NCI-H446 treated with DMSO at 0.1 percent for 48 hours (cell line): ENCODE measurements around the gene BABAM1.

ENCODE experiments used
- DNase-seq: peaks from one replicate; lab custom pipeline; 2025; lab: John Stamatoyannopoulos, UW

Gene BABAM1

DNA sequence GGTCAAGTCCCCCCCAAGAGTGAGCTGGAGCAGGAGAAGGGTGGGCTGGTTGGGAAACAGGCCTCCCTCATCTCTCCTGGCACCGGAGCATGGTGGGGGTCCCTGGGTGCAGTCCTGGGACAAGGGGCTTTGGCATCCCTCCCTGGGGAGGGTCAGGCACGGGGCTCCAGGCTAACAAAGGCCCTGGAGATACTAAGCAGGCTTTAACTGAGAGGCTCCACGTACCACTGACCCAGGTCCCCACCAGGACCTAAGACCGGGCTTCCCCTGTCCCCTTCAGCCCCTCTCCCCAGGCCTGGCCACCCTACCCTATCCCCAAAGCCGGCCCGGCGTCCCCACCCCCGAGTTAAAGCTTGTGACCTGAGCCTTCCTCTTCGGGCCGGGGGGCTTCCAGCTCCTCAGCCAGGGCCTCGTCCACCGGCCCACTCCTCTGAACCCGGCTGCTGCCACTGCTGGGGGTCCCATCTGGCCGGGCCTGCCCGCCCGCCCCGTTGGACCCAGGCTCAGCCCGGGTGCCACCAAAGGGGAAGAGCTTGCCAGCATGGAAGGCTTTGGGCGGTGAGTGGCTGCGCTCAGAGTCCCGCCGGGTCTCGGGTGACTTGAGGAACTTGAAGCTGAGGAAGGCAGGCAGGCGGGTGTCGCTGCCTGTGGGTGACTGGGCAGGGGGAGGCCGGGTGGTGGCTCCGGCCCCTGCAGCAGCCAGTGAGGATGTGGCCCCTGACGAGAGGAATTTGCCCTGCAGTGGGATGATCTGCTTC is 57.3 kb downstream of the BABAM1 start:
- DNase-seq = no peak

DNA sequence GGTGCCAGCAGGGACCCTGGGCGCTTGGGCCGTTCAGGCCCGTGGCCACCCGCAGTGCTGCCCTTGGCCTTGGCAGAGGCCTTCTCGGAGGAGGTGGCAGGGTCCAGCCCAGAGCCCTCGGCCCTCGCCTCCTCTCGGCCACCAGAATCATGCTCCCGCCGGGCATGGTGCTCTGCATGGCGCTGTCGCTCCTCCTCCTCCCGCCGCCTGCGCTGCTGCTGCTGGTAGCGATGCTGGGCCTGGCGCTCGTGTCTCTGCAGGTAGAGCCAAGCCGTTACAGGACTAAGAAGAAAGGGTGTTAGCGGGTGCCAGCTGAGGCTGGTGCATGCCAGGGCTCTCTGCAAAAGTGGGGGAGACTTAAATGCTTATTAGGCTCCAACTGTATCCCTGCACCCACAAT is 57.9 kb downstream of the BABAM1 start:
- no peak for DNase-seq

GRCh38 chr19:17325881-17326594 is 58.8 kb downstream of the BABAM1 start:
- DNase-seq = no peak

GRCh38 chr19:17326595-17326966 is 59.3 kb downstream of the BABAM1 start:
- no peak for DNase-seq

DNA sequence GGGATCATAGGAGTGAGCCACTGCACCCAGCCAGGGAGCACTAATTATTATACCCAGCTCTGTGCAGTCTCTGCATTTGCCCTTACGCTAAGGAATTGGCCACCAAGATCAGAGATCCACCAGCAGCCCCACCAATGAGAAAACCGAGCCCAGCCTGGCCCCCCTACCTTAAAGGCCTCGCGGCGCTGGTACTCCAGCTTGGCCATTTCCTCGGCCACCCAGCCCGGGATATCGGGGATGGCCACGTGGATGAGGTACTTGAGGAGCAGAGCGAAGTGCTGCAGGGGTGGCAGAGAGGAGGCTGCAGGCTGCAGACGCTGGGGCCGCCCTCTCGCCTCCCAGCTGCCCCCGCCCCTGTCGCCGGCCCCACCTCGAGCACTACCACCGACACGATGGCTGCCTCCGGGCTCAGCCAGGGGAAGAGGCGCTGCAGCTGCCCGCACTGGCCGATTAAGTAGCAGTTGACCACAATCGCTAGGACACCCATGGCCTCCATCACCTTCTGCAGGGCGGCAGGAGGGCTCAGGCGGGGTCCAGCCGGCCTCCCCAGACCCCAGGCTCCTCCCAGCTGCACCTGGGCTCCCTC is 59.9 kb downstream of the BABAM1 start:
- DNase-seq = no peak

- DNase-seq = no peak
These were observed 60.6 kb downstream of the BABAM1 start for GRCh38 chr19:17327654-17328516.
